WERI-Rb-1 (cell line): Measurements from ENCODE around the gene JAK3.

ENCODE experiments used
- DNase-seq: peaks from one replicate; pipeline ENCODE4 v3.0.0-alpha.2; 2020
- H3K27ac ChIP-seq: fragments of 250-450 bp; sonication (Bioruptor Pico); 2 replicates; pipeline ENCODE4 v1.5.1; 2020; ENCODE audit warnings: mild to moderate bottlenecking, moderate library complexity
- H3K27me3 ChIP-seq: fragments of 250-450 bp; sonication (Bioruptor Pico); 2 replicates; pipeline ENCODE4 v1.5.1; 2021; ENCODE audit warnings: mild to moderate bottlenecking, low read depth, moderate library complexity; ENCODE audit not compliant: insufficient read depth, severe bottlenecking
- H3K36me3 ChIP-seq: fragments of 250-450 bp; sonication (Bioruptor Pico); 2 replicates; pipeline ENCODE4 v1.5.1; 2020; ENCODE audit warnings: mild to moderate bottlenecking, moderate library complexity
- H3K4me3 ChIP-seq: 2 replicates; pipeline ENCODE4 v1.5.1; 2011; ENCODE audit warnings: low read depth, mild to moderate bottlenecking, control low read depth, low read length
- H3K9me3 ChIP-seq: fragments of 250-450 bp; sonication (Bioruptor Pico); 2 replicates; pipeline ENCODE4 v1.5.1; 2021; ENCODE audit warnings: mild to moderate bottlenecking, moderate library complexity; ENCODE audit not compliant: severe bottlenecking
- TF ChIP-seq, protein P1 (sequence below): IDR thresholded peaks from 2 replicates; pipeline ENCODE4 v1.5.1; 2011; ENCODE audit warnings: low read depth, mild to moderate bottlenecking, control low read depth, inconsistent platforms, low read length

The JAK3 gene

GRCh38 chr19:17843292-17843827, 4.4 kb downstream of the JAK3 start:
- H3K27me3 ChIP-seq, result no peaks in the 10 kb centered on the region
- no peak overlapping the region for H3K27ac ChIP-seq
- H3K36me3 ChIP-seq, result no peaks in the 10 kb centered on the region
- H3K9me3 ChIP-seq, result no peaks in the 10 kb centered on the region
- TF ChIP-seq, protein P1, sequence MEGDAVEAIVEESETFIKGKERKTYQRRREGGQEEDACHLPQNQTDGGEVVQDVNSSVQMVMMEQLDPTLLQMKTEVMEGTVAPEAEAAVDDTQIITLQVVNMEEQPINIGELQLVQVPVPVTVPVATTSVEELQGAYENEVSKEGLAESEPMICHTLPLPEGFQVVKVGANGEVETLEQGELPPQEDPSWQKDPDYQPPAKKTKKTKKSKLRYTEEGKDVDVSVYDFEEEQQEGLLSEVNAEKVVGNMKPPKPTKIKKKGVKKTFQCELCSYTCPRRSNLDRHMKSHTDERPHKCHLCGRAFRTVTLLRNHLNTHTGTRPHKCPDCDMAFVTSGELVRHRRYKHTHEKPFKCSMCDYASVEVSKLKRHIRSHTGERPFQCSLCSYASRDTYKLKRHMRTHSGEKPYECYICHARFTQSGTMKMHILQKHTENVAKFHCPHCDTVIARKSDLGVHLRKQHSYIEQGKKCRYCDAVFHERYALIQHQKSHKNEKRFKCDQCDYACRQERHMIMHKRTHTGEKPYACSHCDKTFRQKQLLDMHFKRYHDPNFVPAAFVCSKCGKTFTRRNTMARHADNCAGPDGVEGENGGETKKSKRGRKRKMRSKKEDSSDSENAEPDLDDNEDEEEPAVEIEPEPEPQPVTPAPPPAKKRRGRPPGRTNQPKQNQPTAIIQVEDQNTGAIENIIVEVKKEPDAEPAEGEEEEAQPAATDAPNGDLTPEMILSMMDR, result no peak
- no peak overlapping the region for H3K4me3 ChIP-seq
- no peak for DNase-seq

GRCh38 chr19:17842663-17843291, 5.0 kb downstream of the JAK3 start:
- no peak overlapping the region for H3K27ac ChIP-seq
- TF ChIP-seq, protein P1, result no peak
- no peak for DNase-seq
- H3K9me3 ChIP-seq, result no peaks in the 10 kb centered on the region
- H3K36me3 ChIP-seq, result no peaks in the 10 kb centered on the region
- H3K4me3 ChIP-seq, result no peak overlapping the region
- no peaks in the 10 kb centered on the region for H3K27me3 ChIP-seq

DNA sequence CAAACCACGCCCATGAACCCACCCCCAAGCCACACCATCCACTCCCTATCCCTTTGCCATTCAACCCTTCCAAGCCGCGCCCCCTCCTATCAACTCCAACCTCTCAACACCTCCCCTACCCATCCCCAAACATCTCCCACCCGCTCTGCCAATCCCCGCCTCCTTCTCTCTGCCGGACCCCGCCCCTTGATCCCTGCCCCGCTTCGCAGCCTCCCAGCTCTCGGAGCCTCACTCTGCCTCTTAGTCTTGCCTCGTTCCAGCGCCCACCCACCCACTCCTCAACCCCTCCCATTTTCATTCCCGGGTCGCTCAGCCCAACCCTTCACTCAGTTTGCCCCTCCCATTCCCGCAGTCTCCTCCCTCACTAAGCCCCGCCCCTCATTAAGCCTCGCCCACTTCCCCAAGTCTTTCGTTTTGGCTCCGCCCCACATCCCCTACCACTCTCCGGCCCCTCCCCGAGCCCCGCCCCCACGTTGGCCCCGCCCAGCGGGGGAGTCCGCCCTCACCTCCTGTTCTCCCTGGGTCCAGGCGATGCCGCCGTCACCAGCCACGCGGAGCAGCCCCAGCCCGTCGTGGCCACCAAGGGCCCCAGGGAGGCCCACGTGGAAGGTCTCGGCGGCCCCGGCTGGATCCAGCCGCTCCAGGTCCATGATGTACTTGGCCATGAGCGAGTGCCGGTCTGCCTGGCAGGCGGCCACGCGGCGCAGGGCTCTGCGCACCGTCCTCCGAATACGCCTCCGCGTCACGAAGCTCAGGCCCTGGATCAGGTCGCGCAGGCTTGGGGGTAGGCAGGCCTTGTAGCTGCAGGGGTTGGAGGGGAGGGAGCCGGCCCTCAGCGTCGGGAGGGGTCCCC, 5.7 kb downstream of the JAK3 start:
- no peak overlapping the region for H3K4me3 ChIP-seq
- no peak overlapping the region for H3K27ac ChIP-seq
- TF ChIP-seq, protein P1, result no peak
- H3K36me3 ChIP-seq, result no peaks in the 10 kb centered on the region
- H3K9me3 ChIP-seq, result no peaks in the 10 kb centered on the region
- no peaks in the 10 kb centered on the region for H3K27me3 ChIP-seq
- peak; percentile 69 for DNase-seq

GRCh38 chr19:17841371-17841809, 6.4 kb downstream of the JAK3 start:
- no peaks in the 10 kb centered on the region for H3K36me3 ChIP-seq
- no peaks in the 10 kb centered on the region for H3K27me3 ChIP-seq
- no peak overlapping the region for H3K27ac ChIP-seq
- no peak overlapping the region for H3K4me3 ChIP-seq
- no peaks in the 10 kb centered on the region for H3K9me3 ChIP-seq
- TF ChIP-seq, protein P1, result no peak
- DNase-seq, result no peak

DNA sequence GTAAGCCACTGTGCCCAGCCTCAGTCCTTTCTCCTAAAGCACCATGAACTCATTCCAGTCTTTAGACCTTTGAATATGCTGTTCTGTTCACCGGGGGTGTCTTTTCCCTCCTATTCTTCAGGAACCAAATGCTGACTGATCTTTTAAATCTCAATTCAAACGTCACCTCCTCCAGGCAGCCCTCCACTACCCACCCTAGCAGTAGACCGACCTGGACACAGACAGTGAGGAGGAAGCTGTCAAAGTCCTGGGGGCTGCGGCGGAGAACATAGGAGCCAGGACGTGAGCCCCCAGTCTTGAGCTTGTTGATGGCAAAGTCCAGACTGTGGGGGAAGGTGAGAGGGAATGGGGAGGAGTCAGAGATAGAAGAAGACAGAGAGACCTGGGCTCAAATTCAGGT, 7.8 kb downstream of the JAK3 start:
- no peak overlapping the region for H3K4me3 ChIP-seq
- H3K9me3 ChIP-seq, result no peaks in the 10 kb centered on the region
- TF ChIP-seq, protein P1, result no peak
- no peak for DNase-seq
- no peak overlapping the region for H3K27ac ChIP-seq
- no peaks in the 10 kb centered on the region for H3K27me3 ChIP-seq
- H3K36me3 ChIP-seq, result no peaks in the 10 kb centered on the region
